Trophoblast cell (in vitro differentiated cells and primary cell): ENCODE data around the gene MS4A6E.
"Not testable (repeated sequence)": the region's sequence is repeated elsewhere in the genome, so short reads cannot be mapped to it uniquely, and the experiment has no call there.

Experiments used
- DNase-seq, 2 donors: peaks; one replicate each; pipeline ENCODE4 v3.0.0-alpha.2; 2016
- H2AFZ ChIP-seq: 2 replicates; pipeline ENCODE4 v1.6.1; 2013; ENCODE audit warnings: low read length, moderate library complexity, mild to moderate bottlenecking; ENCODE audit not compliant: insufficient read depth, poor library complexity
- H2AK5ac ChIP-seq: 2 replicates; pipeline ENCODE4 v1.6.1; 2013; ENCODE audit warnings: mild to moderate bottlenecking, low read length
- H2BK120ac ChIP-seq: 2 replicates; pipeline ENCODE4 v1.6.1; 2013; ENCODE audit warnings: low read length, mild to moderate bottlenecking, moderate library complexity; ENCODE audit not compliant: insufficient read depth, poor library complexity
- H2BK12ac ChIP-seq: 2 replicates; pipeline ENCODE4 v1.6.1; 2013; ENCODE audit warnings: mild to moderate bottlenecking, low read length, moderate library complexity
- H2BK5ac ChIP-seq: 2 replicates; pipeline ENCODE4 v1.6.1; 2013; ENCODE audit warnings: low read length, low read depth, moderate library complexity, mild to moderate bottlenecking; ENCODE audit not compliant: poor library complexity
- H3K14ac ChIP-seq: 2 replicates; pipeline ENCODE4 v1.6.1; 2013; ENCODE audit warnings: mild to moderate bottlenecking, low read length
- H3K18ac ChIP-seq: 2 replicates; pipeline ENCODE4 v1.6.1; 2013; ENCODE audit warnings: mild to moderate bottlenecking, low read length
- H3K23ac ChIP-seq: 2 replicates; pipeline ENCODE4 v1.6.1; 2013; ENCODE audit warnings: low read length
- H3K27ac ChIP-seq: 2 replicates; pipeline ENCODE4 v1.5.1; 2013; ENCODE audit warnings: low read depth, mild to moderate bottlenecking, inconsistent platforms, low read length, moderate library complexity
- H3K27me3 ChIP-seq: 2 replicates; pipeline ENCODE4 v1.6.1; 2013; ENCODE audit warnings: inconsistent platforms, mild to moderate bottlenecking, low read length, moderate library complexity; ENCODE audit not compliant: insufficient read depth
- H3K36me3 ChIP-seq, 2 experiments: 1 replicate in 1 of 2; 2 replicates in 1 of 2; pipeline ENCODE4 v1.6.1; 2013; ENCODE audit warnings: low read length in 2 of 2, mild to moderate bottlenecking in 2 of 2, moderate library complexity in 1 of 2; ENCODE audit not compliant: insufficient read depth in 2 of 2, control insufficient read depth in 1 of 2
- H3K4ac ChIP-seq: 2 replicates; pipeline ENCODE4 v1.6.1; 2013; ENCODE audit warnings: low read depth, mild to moderate bottlenecking, low read length, moderate library complexity
- H3K4me1 ChIP-seq, 2 experiments: 1 replicate in 1 of 2; 2 replicates in 1 of 2; pipeline ENCODE4 v1.6.1; 2013; ENCODE audit warnings: low read length in 2 of 2, mild to moderate bottlenecking in 2 of 2, moderate library complexity in 1 of 2; ENCODE audit not compliant: insufficient read depth in 2 of 2, control insufficient read depth in 1 of 2
- H3K4me2 ChIP-seq: 2 replicates; pipeline ENCODE4 v1.6.1; 2013; ENCODE audit warnings: inconsistent platforms, mild to moderate bottlenecking, low read length, moderate library complexity
- H3K4me3 ChIP-seq: 2 replicates; pipeline ENCODE4 v1.5.1; 2013; ENCODE audit warnings: mild to moderate bottlenecking, low read depth, low read length, inconsistent platforms
- H3K79me1 ChIP-seq: one replicate; pipeline ENCODE4 v1.6.1; 2013; ENCODE audit warnings: low read length
- H3K79me2 ChIP-seq: 2 replicates; pipeline ENCODE4 v1.6.1; 2013; ENCODE audit warnings: low read length, mild to moderate bottlenecking; ENCODE audit not compliant: control insufficient read depth, insufficient read depth, poor library complexity
- H3K9ac ChIP-seq: 2 replicates; pipeline ENCODE4 v1.6.1; 2013; ENCODE audit warnings: mild to moderate bottlenecking, low read length
- H3K9me3 ChIP-seq: 2 replicates; pipeline ENCODE4 v1.6.1; 2013; ENCODE audit warnings: low read depth, mild to moderate bottlenecking, control low read depth, inconsistent platforms, low read length; ENCODE audit not compliant: insufficient read depth
- H4K12ac ChIP-seq: 2 replicates; pipeline ENCODE4 v1.6.1; 2013; ENCODE audit warnings: low read depth, mild to moderate bottlenecking, low read length, moderate library complexity
- H4K8ac ChIP-seq: 2 replicates; pipeline ENCODE4 v1.6.1; 2013; ENCODE audit warnings: low read depth, mild to moderate bottlenecking, low read length, moderate library complexity
- H4K91ac ChIP-seq: one replicate; pipeline ENCODE4 v1.6.1; 2013; ENCODE audit warnings: low read depth, mild to moderate bottlenecking, low read length, moderate library complexity
- WGBS: extraction: QIAGEN DNeasy Blood & Tissue Kit; methylation state at CpG from one replicate; pipeline ENCODE4 v1.1.7; 2013; ENCODE audit warnings: missing lambda C conversion rate; ENCODE audit not compliant: insufficient read length, insufficient coverage; ENCODE audit errors: extremely low coverage; 5-methylcytosine and 5-hydroxymethylcytosine counted together

Gene MS4A6E

GRCh38 chr11:60362241-60362640, 35.2 kb downstream of the MS4A6E start:
- DNase-seq, result no peak
- Histone ChIP-seq H3K79me1 (peaks cover 4% of the 10 kb centered on the region), H3K36me3 (no peaks in the 10 kb centered on the region), H3K14ac (no peak overlapping the region), H4K91ac (no peak overlapping the region), H2BK120ac (no peak overlapping the region), H2BK5ac (no peak overlapping the region), H3K79me2 (no peaks in the 10 kb centered on the region), H3K9me3 (peaks cover 6% of the 10 kb centered on the region), H3K27ac (no peak overlapping the region), H2AFZ (no peak overlapping the region), H4K12ac (no peak overlapping the region), H3K4ac (no peak overlapping the region), H3K18ac (no peak overlapping the region), H3K4me1 (no peaks in the 10 kb centered on the region), H3K4me2 (no peak overlapping the region), H3K4me3 (no peak overlapping the region), H3K27me3 (no peaks in the 10 kb centered on the region), H4K8ac (no peak overlapping the region), H3K9ac (no peak overlapping the region), H2AK5ac (no peak overlapping the region), H3K23ac (no peak overlapping the region), H2BK12ac (no peak overlapping the region)
- no CpG with 5 or more reads among the region's 1 CpG for WGBS

GRCh38 chr11:60363542-60364470, 36.8 kb downstream of the MS4A6E start:
- H3K14ac ChIP-seq, result no peak overlapping the region
- no peak overlapping the region for H3K9ac ChIP-seq
- peak; percentile 69 to 92 for DNase-seq
- H2AFZ ChIP-seq, result peak overlapping the region; percentile 74
- no peak overlapping the region for H2BK5ac ChIP-seq
- H3K27me3 ChIP-seq, result no peaks in the 10 kb centered on the region
- H3K18ac ChIP-seq, result no peak overlapping the region
- H4K12ac ChIP-seq, result no peak overlapping the region
- no peak overlapping the region for H3K4me3 ChIP-seq
- H3K9me3 ChIP-seq, result peaks cover 6% of the 10 kb centered on the region
- no peaks in the 10 kb centered on the region for H3K36me3 ChIP-seq
- H3K79me1 ChIP-seq, result peaks cover 4% of the 10 kb centered on the region
- no peak overlapping the region for H2AK5ac ChIP-seq
- no peak overlapping the region for H4K91ac ChIP-seq
- WGBS, result no CpG with 5 or more reads among the region's 7 CpGs
- H2BK12ac ChIP-seq, result no peak overlapping the region
- H3K79me2 ChIP-seq, result no peaks in the 10 kb centered on the region
- H2BK120ac ChIP-seq, result no peak overlapping the region
- H3K23ac ChIP-seq, result no peak overlapping the region
- no peak overlapping the region for H3K4ac ChIP-seq
- no peaks in the 10 kb centered on the region for H3K4me1 ChIP-seq
- peak overlapping the region; percentile 37 for H3K4me2 ChIP-seq
- no peak overlapping the region for H3K27ac ChIP-seq
- no peak overlapping the region for H4K8ac ChIP-seq

DNA sequence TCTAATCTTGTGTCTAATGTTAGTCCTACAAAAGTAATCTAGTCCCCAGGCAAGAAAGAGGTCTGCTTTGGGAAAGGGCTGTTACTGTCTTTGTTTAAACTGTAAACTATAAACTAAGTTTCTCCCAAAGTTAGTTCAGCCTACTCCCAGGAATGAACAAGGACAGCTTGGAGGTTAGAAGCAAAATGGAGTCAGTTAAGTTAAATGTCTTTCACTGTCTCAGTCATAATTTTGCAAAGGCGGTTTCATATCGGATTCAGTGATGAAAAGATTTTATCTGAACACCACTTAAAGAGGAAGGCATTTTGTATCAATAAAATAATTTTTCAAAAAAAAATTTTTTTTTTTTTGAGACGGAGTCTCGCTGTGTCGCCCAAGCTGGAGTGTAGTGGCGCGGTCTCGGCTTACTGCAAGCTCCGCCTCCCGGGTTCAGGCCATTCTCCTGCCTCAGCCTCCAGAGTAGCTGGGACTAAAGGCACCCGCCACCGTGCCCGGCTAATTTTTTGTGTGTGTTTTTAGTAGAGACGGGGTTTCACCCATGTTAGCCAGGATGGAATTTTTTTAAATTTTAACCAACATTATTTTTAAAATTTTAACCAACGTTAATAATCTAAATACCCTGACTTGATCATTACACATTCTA, 39.3 kb downstream of the MS4A6E start:
- H2BK12ac ChIP-seq, H3K79me1 ChIP-seq, H3K18ac ChIP-seq, H3K36me3 ChIP-seq, H3K27ac ChIP-seq, H3K4ac ChIP-seq, H3K4me2 ChIP-seq, H2BK5ac ChIP-seq, DNase-seq, H3K4me1 ChIP-seq, H3K14ac ChIP-seq, H3K9ac ChIP-seq, H3K9me3 ChIP-seq, H2BK120ac ChIP-seq, H4K12ac ChIP-seq, H3K79me2 ChIP-seq, H2AK5ac ChIP-seq, H2AFZ ChIP-seq, H3K4me3 ChIP-seq, H3K23ac ChIP-seq, H3K27me3 ChIP-seq, H4K8ac ChIP-seq, H4K91ac ChIP-seq: not testable (repeated sequence)
- WGBS, result no CpG with 5 or more reads among the region's 15 CpGs

- Histone ChIP-seq H2AFZ (no peak overlapping the region), H3K27ac (no peak overlapping the region), H3K9ac (no peak overlapping the region), H3K27me3 (no peaks in the 10 kb centered on the region), H3K36me3 (no peaks in the 10 kb centered on the region), H3K4me3 (no peak overlapping the region), H2AK5ac (no peak overlapping the region), H4K91ac (no peak overlapping the region), H2BK12ac (no peak overlapping the region), H3K9me3 (no peaks in the 10 kb centered on the region), H3K18ac (no peak overlapping the region), H2BK5ac (no peak overlapping the region), H3K23ac (no peak overlapping the region), H3K14ac (no peak overlapping the region), H3K4me2 (no peak overlapping the region), H2BK120ac (no peak overlapping the region), H4K12ac (no peak overlapping the region), H3K79me1 (peaks cover 4% of the 10 kb centered on the region), H3K4me1 (no peaks in the 10 kb centered on the region), H4K8ac (no peak overlapping the region), H3K79me2 (no peaks in the 10 kb centered on the region), H3K4ac (no peak overlapping the region)
- DNase-seq, result no peak
- WGBS, result no CpG with 5 or more reads among the region's 2 CpGs
Measured at GRCh38 chr11:60367009-60367408, 40.0 kb downstream of the MS4A6E start.
